Epithelial cell of esophagus (primary cell): ENCODE measurements around the gene HDAC9.

Source experiments
- DNase-seq: peaks from one replicate; pipeline ENCODE4 v3.0.0; 2010; ENCODE audit warnings: low read depth
- H3K4me3 ChIP-seq: 2 replicates; pipeline ENCODE4 v1.5.1; 2011; ENCODE audit warnings: mild to moderate bottlenecking, low read length, control low read depth
- TF ChIP-seq, protein P1 (sequence below): IDR thresholded peaks from 2 replicates; pipeline ENCODE4 v1.5.1; 2011; ENCODE audit warnings: low read depth, mild to moderate bottlenecking, low read length, control low read depth, inconsistent platforms; ENCODE audit not compliant: insufficient read depth; ENCODE audit errors: missing control alignments

The HDAC9 gene

DNA sequence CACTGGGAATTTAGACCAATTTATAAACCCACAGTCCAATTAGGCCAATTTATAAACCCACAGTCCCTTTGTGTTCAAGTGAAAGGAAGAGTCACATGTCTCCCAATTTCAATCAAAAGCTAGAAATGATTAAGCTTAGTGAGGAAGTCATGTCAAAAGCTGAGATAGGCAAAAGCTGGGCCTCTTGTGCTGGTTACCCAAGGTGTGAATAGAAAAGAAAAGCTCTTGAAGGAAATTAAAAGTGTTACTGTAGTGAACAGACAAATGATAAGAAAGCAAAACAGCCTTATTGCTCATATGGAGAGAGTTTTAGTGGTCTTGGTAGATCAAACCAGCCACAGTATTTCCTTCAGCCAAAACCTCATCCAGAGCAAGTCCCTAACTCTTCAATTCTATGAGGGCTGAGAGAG is 245.0 kb downstream of the HDAC9 start:
- TF ChIP-seq, protein P1, sequence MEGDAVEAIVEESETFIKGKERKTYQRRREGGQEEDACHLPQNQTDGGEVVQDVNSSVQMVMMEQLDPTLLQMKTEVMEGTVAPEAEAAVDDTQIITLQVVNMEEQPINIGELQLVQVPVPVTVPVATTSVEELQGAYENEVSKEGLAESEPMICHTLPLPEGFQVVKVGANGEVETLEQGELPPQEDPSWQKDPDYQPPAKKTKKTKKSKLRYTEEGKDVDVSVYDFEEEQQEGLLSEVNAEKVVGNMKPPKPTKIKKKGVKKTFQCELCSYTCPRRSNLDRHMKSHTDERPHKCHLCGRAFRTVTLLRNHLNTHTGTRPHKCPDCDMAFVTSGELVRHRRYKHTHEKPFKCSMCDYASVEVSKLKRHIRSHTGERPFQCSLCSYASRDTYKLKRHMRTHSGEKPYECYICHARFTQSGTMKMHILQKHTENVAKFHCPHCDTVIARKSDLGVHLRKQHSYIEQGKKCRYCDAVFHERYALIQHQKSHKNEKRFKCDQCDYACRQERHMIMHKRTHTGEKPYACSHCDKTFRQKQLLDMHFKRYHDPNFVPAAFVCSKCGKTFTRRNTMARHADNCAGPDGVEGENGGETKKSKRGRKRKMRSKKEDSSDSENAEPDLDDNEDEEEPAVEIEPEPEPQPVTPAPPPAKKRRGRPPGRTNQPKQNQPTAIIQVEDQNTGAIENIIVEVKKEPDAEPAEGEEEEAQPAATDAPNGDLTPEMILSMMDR = no peak
- no peak for DNase-seq
- no peak overlapping the region for H3K4me3 ChIP-seq

DNA sequence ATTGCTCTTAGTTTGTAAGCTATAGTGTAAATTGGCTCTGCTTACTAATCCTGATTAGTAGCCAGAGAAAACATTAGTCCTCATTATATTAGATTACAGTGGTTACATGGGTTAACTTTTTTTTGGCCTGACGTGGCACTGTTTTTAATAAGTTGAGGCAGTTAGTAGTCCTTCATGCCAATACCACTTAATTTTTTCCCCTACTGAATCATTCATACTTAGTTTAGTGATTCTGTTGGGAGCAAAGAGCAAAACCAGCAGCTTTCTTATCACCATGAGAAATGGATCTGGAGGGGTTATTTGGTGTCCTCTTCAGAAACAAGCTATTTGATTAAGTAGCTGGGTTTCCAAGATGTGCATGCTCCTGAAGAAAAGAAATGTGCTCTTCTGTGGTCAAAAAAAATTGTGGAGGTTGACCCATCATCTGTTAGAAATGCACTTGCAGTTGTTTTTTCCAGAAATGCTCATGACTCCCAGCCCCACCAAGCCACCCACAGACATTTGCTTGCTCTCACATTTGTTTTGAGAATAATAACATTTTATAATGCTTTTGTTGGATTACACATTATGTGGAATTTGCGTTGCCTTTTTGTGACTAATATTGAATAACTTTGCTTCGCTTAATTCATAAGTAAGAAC is 258.5 kb downstream of the HDAC9 start:
- DNase-seq = no peak
- no peak overlapping the region for H3K4me3 ChIP-seq
- TF ChIP-seq, protein P1 = no peak

DNA sequence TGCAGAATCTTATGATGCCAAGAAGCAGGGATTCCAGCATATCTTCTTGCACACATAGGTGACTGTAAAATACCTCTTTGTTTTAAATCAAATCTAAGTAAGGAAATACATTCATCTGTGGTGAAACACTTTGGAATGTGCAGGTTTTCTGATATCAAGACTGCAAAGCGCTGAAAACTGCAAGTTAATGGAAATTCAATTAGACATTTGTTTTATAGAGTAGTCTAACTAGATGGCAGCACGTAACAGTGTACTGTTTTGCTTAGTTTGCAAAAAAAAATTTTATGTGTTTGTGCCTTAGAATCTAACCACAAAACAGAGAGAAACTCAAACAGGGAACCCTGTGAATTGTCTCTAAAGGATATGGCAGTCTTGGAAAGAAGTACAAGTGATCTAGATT is 259.2 kb downstream of the HDAC9 start:
- DNase-seq = peak; percentile 27
- TF ChIP-seq, protein P1 = no peak
- H3K4me3 ChIP-seq = no peak overlapping the region

DNA sequence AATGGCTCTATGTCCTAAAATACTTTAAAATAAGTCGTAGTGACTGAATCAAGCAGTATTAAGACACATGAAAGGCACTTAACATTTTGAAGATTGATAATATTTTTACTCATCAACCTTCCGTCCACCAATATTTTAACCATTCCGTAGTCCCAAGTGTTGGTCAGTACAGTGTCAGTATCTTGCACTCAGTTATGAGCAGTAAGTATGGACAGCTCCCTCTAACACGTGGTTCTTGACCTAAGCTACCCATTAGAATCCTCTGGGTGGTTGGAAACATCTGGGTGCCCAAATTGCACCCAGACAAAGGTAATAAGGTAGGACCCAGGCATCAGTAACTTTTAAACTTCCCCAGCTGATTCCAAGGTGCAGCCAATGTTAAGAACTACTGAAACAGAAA is 260.2 kb downstream of the HDAC9 start:
- TF ChIP-seq, protein P1 = no peak
- DNase-seq = no peak
- no peak overlapping the region for H3K4me3 ChIP-seq

DNA sequence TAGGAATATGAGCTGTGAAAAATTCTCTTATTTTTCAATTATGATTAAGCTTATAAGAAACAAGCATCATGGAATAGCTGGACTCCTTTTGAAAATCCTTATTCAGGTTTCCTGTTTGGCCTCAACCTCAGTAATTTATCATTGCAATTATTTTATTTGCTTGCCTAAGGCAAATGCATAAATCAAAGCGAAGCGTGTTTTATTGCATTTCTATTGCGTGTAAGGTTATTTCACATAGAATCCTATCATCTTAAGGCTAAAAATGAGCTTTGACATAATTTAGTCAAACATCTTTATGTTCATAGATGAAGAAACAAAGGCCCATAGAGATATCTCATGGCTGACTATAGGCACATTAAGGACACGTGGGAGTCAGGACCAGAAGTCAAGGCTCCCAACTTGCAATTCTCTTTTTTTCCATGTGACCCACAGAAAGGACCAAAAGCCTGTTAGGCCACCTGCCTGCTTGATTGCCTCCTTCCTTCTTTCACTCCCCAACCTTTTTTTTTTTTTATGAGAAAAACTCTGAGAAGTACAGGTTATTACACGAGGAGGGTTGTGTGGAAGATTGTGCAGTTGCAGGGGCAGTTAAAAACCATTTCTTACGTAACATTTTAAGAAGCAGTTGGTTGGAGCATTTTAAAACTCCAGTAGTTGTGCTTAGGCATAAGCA is 261.0 kb downstream of the HDAC9 start:
- no peak overlapping the region for H3K4me3 ChIP-seq
- no peak for DNase-seq
- TF ChIP-seq, protein P1 = no peak

DNA sequence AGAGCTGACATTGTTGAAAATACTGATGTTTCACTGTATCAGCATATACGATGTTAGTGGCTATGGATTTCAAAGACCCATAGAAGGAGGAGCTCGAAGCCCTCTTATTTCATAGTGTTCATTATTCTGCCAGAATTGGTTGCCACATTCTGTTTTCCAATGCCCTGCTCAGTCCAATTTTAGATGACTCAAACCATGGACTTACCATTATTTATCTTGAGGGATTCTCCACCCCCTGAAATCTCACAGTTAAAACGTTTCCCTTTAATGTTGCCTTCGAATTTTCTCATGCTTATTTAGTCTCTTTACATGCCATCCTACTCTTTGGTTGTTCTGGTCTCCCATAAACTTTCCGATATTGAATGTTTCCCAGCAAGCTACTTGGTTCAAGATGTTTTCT is 264.5 kb downstream of the HDAC9 start:
- TF ChIP-seq, protein P1 = no peak
- no peak overlapping the region for H3K4me3 ChIP-seq
- DNase-seq = no peak

DNA sequence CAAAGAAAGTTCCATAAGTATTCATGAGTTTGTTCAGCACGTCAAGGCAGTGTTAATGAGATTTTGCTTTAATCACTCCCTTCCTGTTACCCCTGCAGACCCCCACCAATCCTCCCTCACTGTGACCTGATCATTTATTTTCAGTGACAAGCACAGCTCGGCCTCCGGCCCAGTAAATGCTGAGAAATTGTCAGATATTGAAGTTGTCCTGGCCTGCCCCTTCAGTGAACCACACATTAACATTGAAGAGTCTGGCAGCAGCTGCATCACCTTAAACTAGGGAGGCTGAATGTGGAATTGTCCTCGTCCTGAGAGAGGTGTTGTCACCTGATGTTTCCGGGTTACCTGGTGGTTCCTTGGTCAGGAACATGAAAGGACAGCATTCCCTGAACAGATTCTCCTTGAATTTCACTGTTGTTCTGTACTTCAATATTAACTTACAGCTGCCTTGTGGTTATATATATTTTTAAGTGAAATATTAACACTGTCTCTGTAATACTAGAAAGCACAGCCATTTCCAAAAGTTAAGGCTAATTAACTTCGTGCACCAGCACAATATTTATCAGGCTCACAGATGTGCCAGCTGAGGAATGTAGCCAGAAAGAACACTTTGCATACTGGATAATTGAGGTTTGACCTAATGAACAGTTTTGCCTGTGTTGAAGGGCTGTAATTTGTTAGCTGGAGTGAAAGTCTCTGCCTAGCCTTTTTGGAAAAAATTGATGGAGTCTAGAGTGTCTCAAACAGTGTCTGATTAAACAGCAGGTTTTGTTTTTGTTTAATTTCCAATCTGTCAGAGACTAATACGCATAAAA is 265.3 kb downstream of the HDAC9 start:
- DNase-seq = no peak
- H3K4me3 ChIP-seq = no peak overlapping the region
- TF ChIP-seq, protein P1 = no peak
